Thyroid gland (tissue), 4 donors: Measurements from ENCODE around the gene PANK3. TPM values are rescaled to one million over a fixed set of nuclear protein-coding genes. Genes with fewer than 3 reads are reported as not detected.

ENCODE experiments used
- DNase-seq, 2 donors: peaks; one replicate each; pipeline ENCODE4 v3.0.0-alpha.2; 2019
- H3K27ac ChIP-seq, 3 donors: fragments of 200-600 bp; sonication (generic); 1 replicate in 2 of 3; 2 replicates in 1 of 3; pipeline ENCODE4 v1.5.1; 2016 to 2019; ENCODE audit warnings: mild to moderate bottlenecking in 1 of 3, moderate library complexity in 1 of 3
- H3K27me3 ChIP-seq: fragments of 200-600 bp; sonication (generic); one replicate; pipeline ENCODE4 v1.5.1; 2019
- H3K36me3 ChIP-seq, 2 donors: fragments of 200-600 bp; sonication (generic); one replicate each; pipeline ENCODE4 v1.5.1; 2016 to 2019
- H3K4me1 ChIP-seq, 2 donors: fragments of 200-600 bp; sonication (generic); one replicate each; pipeline ENCODE4 v1.5.1; 2017 to 2019
- H3K4me3 ChIP-seq, 3 donors: fragments of 200-600 bp; sonication (generic); replicated peaks in 1 of 3; 1 replicate in 2 of 3; 2 replicates in 1 of 3; pipeline ENCODE4 v1.5.1; 2016; ENCODE audit warnings: mild to moderate bottlenecking in 1 of 3
- H3K9me3 ChIP-seq: fragments of 200-600 bp; sonication (generic); one replicate; pipeline ENCODE4 v1.5.1; 2017
- POLR2A ChIP-seq, 2 donors: fragments of 450-650 bp; IDR thresholded peaks; one replicate each; pipeline ENCODE4 v1.6.1; 2017; ENCODE audit warnings: antibody characterized with exemption in 2 of 2, mild to moderate bottlenecking in 2 of 2, moderate library complexity in 1 of 2
- WGBS, 2 donors: methylation state at CpG; one replicate each; pipeline ENCODE4 v1.1.5; 2017; 5-methylcytosine and 5-hydroxymethylcytosine counted together
- intact Hi-C: fragments of 100-400 bp; cut with DNase I; formaldehyde crosslinking; loops from one replicate; pipeline ENCODE4 v1.15.1; 2023
- total RNA-seq, 4 donors: library from RNA; depleted of rRNA; stranded (reverse); fragments of >200 nt; gene quantifications; one replicate each; pipeline ENCODE4 v1.2.3, GENCODE V29; 2016
- TF ChIP-seq, protein P1 (sequence below), 6 experiments: fragments of 200-600 bp in 3 of 6; fragments of 450-650 bp in 3 of 6; sonication (generic) in 3 of 6; IDR thresholded peaks; one replicate each; pipeline ENCODE4 v1.5.1; 2016 to 2019; ENCODE audit warnings: antibody characterized with exemption in 6 of 6, mild to moderate bottlenecking in 2 of 6, inconsistent platforms in 1 of 6, moderate library complexity in 1 of 6

The PANK3 gene
- total RNA-seq, 4 donors from 2014 or later = 38.7 to 73.8 (median 49.3) TPM

DNA sequence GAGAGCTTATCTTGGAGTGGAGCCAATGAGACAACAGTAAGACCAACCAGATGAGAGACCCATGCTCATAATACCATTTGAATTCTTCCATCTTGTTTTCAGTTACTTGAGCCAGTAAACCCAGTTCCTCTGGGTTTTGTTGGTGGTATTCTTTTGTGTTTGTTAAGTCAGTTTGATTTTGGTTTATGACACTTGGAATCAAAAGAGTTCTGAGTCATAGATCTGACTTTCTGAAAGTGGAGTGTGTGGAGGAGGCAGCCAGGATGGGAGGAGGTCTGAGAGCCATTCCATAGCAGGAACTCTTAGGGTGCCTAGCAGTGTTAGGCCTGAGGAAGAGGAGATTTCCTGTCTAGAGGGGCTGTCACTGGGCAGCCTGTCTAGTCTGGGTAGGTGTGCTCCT, 24.6 kb upstream of the PANK3 start:
- no peaks in the 10 kb centered on the region for H3K4me1 ChIP-seq
- DNase-seq = no peak
- TF ChIP-seq POLR2A (IDR thresholded peaks at IDR 0.05) = no peak
- TF ChIP-seq, protein P1, sequence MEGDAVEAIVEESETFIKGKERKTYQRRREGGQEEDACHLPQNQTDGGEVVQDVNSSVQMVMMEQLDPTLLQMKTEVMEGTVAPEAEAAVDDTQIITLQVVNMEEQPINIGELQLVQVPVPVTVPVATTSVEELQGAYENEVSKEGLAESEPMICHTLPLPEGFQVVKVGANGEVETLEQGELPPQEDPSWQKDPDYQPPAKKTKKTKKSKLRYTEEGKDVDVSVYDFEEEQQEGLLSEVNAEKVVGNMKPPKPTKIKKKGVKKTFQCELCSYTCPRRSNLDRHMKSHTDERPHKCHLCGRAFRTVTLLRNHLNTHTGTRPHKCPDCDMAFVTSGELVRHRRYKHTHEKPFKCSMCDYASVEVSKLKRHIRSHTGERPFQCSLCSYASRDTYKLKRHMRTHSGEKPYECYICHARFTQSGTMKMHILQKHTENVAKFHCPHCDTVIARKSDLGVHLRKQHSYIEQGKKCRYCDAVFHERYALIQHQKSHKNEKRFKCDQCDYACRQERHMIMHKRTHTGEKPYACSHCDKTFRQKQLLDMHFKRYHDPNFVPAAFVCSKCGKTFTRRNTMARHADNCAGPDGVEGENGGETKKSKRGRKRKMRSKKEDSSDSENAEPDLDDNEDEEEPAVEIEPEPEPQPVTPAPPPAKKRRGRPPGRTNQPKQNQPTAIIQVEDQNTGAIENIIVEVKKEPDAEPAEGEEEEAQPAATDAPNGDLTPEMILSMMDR (IDR thresholded peaks at IDR 0.05) = no peak
- no peak overlapping the region for H3K27ac ChIP-seq
- H3K36me3 ChIP-seq = no peaks in the 10 kb centered on the region
- H3K4me3 ChIP-seq = no peak overlapping the region
- H3K27me3 ChIP-seq = no peaks in the 10 kb centered on the region
- no peaks in the 10 kb centered on the region for H3K9me3 ChIP-seq
- intact Hi-C loops = no loop called here

DNA sequence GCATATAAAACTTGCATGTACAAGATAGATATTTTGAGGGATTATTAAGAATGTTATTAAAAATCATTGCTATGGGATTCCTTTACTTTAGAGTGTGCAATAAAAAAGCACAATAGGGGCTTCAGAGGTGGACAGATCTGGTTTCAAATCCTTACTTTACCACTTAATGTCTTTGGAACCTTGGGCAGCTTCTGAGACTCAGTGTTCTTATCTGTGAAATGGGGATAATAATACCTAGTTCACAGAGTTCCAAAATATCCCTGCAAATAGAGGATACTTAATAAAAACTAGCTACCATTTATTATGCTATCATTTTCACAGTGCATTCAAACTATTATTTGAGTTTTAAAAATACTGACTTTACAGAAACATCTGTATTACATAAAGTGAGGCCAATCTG, 23.3 kb upstream of the PANK3 start:
- H3K27me3 ChIP-seq = no peaks in the 10 kb centered on the region
- H3K9me3 ChIP-seq = no peaks in the 10 kb centered on the region
- TF ChIP-seq, protein P1 (IDR thresholded peaks at IDR 0.05) = no peak
- no peak for TF ChIP-seq POLR2A (IDR thresholded peaks at IDR 0.05)
- H3K36me3 ChIP-seq = no peaks in the 10 kb centered on the region
- no peaks in the 10 kb centered on the region for H3K4me1 ChIP-seq
- no peak overlapping the region for H3K27ac ChIP-seq
- no peak overlapping the region for H3K4me3 ChIP-seq
- intact Hi-C loops = no loop called here
- no peak for DNase-seq

DNA sequence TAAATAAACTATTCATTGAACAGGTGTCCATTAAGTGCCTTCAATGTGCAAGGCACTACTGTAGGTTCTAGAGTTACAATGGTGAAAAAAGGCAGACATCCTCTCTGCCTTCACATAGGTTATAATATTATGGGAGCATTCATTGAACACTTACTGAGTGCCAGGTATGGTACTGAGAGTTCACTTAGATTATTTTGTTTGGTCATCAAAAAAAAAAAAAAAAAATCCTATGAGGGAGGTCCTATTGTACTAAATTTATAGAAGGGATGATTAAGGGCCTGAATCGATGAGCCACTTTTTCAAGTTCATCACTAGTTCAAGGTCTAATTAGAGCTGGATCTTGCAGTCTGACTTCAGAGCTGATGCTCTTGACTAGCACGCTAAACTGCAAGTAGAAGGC, 22.8 kb upstream of the PANK3 start:
- H3K4me1 ChIP-seq = no peaks in the 10 kb centered on the region
- no peak for DNase-seq
- H3K27me3 ChIP-seq = no peaks in the 10 kb centered on the region
- H3K4me3 ChIP-seq = no peak overlapping the region
- no peak overlapping the region for H3K27ac ChIP-seq
- intact Hi-C loops = no loop called here
- no peak for TF ChIP-seq POLR2A (IDR thresholded peaks at IDR 0.05)
- TF ChIP-seq, protein P1 (IDR thresholded peaks at IDR 0.05) = no peak
- no peaks in the 10 kb centered on the region for H3K9me3 ChIP-seq
- 69 to 94% methylated on average over 2 of the region's 2 CpGs for WGBS, 2 donors
- H3K36me3 ChIP-seq = no peaks in the 10 kb centered on the region

- no peak for TF ChIP-seq POLR2A (IDR thresholded peaks at IDR 0.05)
- 59 to 66% methylated on average over 3 of the region's 3 CpGs for WGBS, 2 donors
- no peaks in the 10 kb centered on the region for H3K9me3 ChIP-seq
- H3K27me3 ChIP-seq = no peaks in the 10 kb centered on the region
- H3K27ac ChIP-seq = no peak overlapping the region
- no peaks in the 10 kb centered on the region for H3K36me3 ChIP-seq
- DNase-seq = peak in 1 of 2 donors; percentile 8
- no peak overlapping the region for H3K4me3 ChIP-seq
- no peaks in the 10 kb centered on the region for H3K4me1 ChIP-seq
- intact Hi-C loops = no loop called here
Measured at GRCh38 chr5:168600409-168600808, 21.2 kb upstream of the PANK3 start.

DNA sequence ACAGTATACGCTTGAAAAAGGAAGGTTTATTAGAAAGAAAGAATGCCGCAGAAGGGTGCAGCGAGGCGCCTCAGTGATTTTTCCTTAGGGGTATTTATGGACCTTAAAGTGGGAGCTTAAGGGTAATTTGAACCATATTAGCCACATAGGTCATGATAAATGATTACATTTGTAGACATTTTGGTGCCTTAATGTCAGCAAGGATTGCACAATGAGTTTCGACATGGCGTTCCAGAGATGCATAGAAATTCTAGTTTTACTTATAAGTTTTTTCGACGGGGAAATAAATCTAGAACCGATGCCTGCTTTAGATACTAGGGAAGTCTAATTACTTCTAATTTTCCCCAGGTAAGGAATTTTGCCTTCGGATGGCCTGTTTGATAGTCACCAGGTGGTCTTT, 20.7 kb upstream of the PANK3 start:
- DNase-seq = no peak
- Histone ChIP-seq H3K36me3 (no peaks in the 10 kb centered on the region), H3K9me3 (no peaks in the 10 kb centered on the region), H3K4me3 (no peak overlapping the region), H3K4me1 (no peaks in the 10 kb centered on the region), H3K27me3 (no peaks in the 10 kb centered on the region), H3K27ac (no peak overlapping the region)
- 94 to 95% methylated on average over 10 of the region's 10 CpGs for WGBS, 2 donors
- TF ChIP-seq POLR2A (IDR thresholded peaks at IDR 0.05) = no peak
- TF ChIP-seq, protein P1 (IDR thresholded peaks at IDR 0.05) = no peak
- intact Hi-C loops = no loop called here

- no peaks in the 10 kb centered on the region for H3K4me1 ChIP-seq
- H3K27me3 ChIP-seq = no peaks in the 10 kb centered on the region
- no peak for DNase-seq
- no peaks in the 10 kb centered on the region for H3K9me3 ChIP-seq
- 79 to 81% methylated on average over 3 of the region's 3 CpGs for WGBS, 2 donors
- H3K27ac ChIP-seq = no peak overlapping the region
- H3K36me3 ChIP-seq = no peaks in the 10 kb centered on the region
- TF ChIP-seq POLR2A (IDR thresholded peaks at IDR 0.05) = no peak
- TF ChIP-seq, protein P1 (IDR thresholded peaks at IDR 0.05) = no peak
- no peak overlapping the region for H3K4me3 ChIP-seq
- intact Hi-C loops = no loop called here
Measured at GRCh38 chr5:168598639-168599038, 19.5 kb upstream of the PANK3 start.
